HG03280 (cell line): Measurements from ENCODE around the gene DCLK2.

ENCODE experiments used
- ATAC-seq: cut with Tn5 transposase; IDR thresholded peaks from one replicate; pipeline ENCODE4 v1.9.1; 2021; ENCODE audit warnings: mild to moderate bottlenecking, moderate library complexity; ENCODE audit not compliant: unreplicated experiment

The DCLK2 gene

GRCh38 chr4:150256225-150256620 lies 178.0 kb downstream of the DCLK2 start:
- ATAC-seq = no peak

- ATAC-seq = no peak
Observed at GRCh38 chr4:150256841-150257730, 178.8 kb downstream of the DCLK2 start.

GRCh38 chr4:150258569-150258968 lies 180.3 kb downstream of the DCLK2 start:
- ATAC-seq = no peak

- no peak for ATAC-seq
Observed at GRCh38 chr4:150259861-150260567, 181.8 kb downstream of the DCLK2 start.

DNA sequence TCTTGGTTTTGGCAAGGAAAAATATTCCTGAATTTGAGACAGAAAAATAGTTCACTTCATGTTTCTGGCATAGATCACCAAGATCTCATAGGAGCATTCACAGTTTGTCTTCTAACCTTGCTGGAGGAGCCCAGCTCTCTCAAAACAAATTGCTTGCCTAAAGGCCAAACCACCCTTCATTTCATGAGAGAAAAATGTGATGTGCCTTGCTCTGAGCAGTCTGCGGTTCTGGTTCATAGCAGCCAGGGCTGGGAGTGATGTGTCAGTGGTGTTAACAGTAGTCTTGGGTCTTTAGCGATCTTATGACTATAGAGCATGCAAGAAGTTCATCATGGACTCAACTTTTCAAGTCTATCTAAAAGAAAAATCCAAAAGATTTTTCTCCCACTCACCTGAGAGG lies 183.3 kb downstream of the DCLK2 start:
- no peak for ATAC-seq

- ATAC-seq = no peak
Observed at GRCh38 chr4:150262611-150263010, 184.4 kb downstream of the DCLK2 start.

GRCh38 chr4:150264595-150265161 lies 186.4 kb downstream of the DCLK2 start:
- no peak for ATAC-seq

- no peak for ATAC-seq
Observed at GRCh38 chr4:150265806-150266205, 187.6 kb downstream of the DCLK2 start.

- ATAC-seq = no peak
Observed at GRCh38 chr4:150268444-150268843, 190.2 kb downstream of the DCLK2 start.

DNA sequence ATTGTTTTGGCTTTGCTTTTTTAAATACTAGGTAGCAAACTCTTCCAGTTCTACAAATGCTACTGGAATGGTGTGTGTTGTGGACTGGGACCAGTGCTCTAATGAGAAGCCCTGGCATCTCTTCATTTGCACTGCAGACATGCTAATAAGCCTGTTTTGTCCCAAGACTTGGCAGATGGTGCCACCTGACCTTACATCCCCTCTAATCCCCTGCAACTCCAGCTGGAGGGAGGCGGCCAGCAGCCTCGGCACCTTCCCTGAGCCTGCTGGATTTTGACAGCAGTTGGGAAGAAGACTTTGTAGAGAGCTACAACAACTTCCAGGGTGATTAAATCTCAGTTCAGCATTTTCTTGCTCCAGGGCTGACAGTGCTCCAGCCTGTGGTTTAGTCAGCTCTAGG lies 200.0 kb downstream of the DCLK2 start:
- no peak for ATAC-seq

DNA sequence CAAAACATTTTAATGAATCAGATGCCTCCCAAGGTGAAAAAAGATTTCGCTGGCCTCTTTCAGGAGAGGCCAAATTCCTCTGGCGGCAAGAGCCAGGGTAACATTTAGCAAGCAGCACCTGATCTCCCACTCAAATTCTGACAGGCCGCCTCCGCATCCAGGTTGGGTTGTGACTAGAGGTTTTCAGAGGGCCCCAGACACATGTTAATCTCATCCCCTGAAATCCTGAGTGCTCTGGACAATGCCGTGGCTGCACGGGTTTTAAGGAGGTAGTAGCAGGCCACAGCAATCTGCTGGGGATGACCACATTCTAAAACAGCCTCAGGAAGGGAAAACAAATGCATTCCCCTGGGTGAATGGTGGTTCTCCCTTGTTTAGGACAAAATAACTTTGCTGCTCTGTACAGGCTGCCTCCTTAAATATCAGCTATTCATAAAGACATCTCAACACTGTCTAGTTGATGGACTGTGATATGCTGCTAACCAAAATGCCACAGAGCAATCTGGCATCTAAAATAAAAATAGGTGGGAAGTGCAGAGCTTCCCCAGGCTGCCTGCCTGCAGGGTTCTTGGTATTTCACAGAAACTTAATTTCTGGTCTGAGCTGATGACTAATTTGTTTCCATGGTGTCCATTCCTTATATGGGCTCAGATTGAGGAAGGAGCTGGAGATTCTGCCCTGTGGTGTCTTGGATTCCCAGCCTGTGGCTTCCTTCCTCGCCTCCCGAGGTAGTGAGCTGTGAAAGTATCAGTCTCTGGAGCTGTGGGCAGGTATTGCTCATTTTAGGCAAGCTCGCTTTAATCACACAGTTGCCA lies 202.0 kb downstream of the DCLK2 start:
- ATAC-seq = no peak

DNA sequence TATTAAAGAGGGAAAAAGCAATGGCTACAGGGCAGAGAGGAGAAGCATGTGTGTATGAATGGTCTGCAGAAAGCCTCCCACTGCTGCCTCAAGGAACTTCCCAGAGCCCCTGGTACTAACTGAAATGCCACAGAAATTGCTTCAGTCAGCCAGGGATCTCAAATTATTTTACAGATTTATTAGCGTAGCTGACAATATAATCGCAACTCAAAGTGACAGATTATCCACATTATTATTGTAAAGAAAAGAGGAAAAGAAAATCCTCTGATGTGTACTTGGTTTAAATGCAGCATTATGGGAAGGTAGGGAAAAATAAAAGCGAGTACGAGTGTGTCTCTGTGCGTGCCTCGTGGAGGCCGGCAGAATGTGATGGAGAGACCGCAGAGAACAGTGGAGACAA lies 202.7 kb downstream of the DCLK2 start:
- no peak for ATAC-seq

DNA sequence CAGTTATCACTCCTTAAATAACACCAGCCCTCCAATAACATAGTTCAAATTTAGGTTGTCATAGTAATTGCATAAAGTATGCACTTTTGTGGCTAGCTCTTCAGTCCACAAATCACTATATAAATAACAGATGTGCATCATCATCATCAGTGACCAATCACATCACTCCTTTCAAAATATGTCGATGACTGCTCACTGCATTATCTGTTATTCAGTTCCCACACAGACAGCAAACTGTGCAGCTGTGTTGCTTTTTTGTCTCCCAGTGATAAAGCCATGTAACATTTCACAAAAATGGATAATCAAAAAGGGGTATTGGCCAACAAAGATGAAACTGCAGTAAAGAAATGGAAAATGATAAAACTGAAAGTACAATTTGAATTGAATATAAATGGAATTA lies 205.4 kb downstream of the DCLK2 start:
- ATAC-seq = no peak

DNA sequence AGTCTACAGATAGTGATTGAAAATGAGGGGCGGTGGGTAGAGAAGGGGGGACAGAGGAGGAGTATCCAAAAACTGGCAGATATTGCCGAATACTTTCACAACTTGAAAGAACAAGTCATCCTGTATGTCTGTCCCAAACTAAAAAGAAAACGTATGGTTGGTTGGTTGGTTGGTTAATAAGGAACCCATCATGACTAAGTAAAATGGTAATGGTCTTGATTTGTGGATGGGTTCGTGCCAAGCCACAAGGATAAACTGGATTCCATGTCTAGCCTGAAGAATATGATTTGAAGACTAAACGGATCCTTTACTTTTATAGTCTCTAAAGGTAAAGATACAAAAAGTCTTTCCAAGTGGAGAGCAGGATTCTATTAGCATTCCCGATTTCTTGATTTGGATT lies 208.4 kb downstream of the DCLK2 start:
- ATAC-seq = no peak

GRCh38 chr4:150289198-150289597 lies 211.0 kb downstream of the DCLK2 start:
- ATAC-seq = no peak

DNA sequence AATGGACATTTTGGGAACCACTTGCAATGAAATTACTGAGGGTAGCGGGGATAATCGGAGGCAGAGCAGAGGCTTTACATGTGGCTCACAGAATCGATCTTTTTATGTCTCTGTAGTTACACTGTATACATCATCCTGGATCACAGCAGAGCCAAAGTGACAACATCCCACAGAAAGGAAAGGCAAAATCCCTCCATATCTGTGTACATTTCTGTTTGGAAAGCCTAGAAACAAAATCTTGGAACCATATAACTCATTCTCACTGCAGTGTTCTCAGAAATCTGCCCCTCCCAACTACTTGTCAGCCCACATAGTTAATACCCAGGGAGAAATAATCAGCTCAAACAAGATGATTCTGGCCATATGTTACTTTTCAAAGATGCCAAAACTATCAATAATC lies 211.6 kb downstream of the DCLK2 start:
- ATAC-seq = no peak

DNA sequence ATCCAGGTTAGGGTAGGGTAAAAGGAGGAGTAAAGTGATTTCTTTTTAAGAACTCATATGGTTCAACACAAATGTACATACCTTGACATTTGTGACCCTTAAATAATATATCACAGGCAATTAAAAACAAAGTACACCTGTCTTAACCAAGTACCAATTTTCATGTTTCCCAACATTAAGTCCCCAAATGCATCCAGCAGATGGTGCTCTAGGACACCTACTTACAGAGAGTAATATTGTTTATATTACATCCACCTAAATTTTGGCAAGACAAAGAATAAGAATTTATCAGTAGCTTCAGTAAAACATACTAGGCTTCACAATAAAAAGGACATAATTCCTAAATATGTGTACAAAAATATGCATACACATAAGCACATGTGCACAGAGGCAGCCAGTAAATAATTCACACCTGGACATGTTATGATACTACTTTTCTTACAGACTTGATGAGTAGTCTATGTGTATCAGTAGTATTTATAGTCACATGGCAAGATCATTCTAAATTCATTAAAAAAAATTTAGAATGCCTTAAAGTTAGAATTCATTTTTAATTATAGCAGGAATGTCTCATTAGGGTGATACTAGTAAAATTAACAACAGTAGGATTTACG lies 219.7 kb downstream of the DCLK2 start:
- peak; percentile 70 for ATAC-seq

- ATAC-seq = no peak
Observed at GRCh38 chr4:150299816-150300215, 221.6 kb downstream of the DCLK2 start.

DNA sequence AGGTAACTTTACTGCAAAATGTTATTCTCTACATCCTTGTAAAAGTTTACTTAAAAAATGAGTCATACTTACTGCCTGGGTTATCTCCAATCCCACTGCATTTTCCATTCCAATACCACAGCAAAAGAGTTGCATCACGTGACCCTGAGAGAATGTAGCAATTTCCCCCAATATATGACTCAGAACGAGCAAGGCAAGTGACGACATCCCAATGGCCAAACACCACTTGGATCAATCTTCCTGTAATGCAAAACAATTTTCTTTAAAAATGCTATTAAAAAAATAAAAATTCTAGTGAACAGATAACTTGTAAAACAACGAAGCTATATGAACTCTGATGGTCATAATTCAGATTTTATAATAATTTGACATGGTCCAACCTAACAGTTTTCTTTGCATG lies 224.3 kb downstream of the DCLK2 start:
- ATAC-seq = no peak

DNA sequence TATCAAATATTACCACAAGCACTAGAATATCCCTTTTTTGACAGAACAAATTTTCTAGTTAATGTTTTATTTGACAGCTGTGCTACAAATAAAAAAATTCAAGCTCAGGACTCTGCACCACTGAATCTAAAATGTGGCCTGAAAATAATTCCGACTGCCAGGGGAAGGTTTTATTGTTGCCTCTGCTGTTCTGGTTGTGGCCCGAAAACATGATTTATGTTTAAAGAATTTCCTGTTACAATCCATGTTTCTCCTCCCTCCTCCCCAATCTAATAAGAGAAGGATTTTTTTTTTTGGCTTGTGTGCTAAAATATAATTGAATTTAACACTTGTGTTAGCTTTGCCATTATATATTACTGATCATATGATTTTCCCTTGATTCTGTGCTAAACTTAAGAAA lies 227.8 kb downstream of the DCLK2 start:
- ATAC-seq = no peak

DNA sequence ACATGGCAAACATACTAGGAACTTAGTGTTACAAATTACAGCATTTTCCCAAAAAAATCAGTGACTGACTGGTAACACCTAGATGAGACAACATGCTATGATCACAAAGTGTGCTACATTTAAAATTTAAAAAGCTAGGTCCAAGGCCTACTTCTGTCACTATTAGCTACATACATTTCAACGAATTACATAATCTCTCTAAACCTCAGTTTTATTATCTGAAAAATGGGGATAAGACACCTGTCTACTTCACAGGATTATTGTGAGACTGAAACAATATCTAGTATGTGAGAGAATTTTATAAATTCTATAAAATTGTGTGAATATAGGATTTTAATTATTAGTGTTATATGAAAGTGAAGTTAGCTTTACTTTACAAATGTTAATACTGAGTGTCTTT lies 228.5 kb downstream of the DCLK2 start:
- no peak for ATAC-seq
